NK-92 treated with Interleukin-12 subunit alpha and Interleukin-12 subunit beta, amount 100 ng/mL, for 24 hours (cell line): ENCODE data around the gene FOLR2.
"Not testable (repeated sequence)": the region's sequence is repeated elsewhere in the genome, so short reads cannot be mapped to it uniquely, and the experiment has no call there.

Experiments used
- DNase-seq: peaks from one replicate; lab custom pipeline; 2025; lab: John Stamatoyannopoulos, UW

Gene FOLR2

DNA sequence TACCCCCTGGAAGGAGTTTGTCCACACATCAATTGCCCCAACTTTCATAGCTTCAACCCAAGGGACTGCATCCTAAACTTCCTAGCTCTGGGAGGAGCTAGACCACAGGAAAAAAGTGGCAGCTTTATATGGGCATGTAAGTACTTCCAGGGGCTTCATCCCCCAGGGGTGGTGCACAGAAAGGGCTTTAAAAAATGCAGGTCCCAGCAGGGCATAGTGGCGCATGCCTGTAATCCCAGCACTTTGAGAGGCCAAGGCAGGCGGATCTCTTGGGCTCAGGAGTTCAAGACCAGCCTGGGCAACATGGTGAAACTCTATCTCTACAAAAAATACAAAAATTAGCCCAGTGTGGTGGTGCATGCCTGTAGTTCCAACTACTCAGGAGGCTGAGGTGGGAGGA is 9.8 kb upstream of the FOLR2 start:
- not testable (repeated sequence) for DNase-seq

DNA sequence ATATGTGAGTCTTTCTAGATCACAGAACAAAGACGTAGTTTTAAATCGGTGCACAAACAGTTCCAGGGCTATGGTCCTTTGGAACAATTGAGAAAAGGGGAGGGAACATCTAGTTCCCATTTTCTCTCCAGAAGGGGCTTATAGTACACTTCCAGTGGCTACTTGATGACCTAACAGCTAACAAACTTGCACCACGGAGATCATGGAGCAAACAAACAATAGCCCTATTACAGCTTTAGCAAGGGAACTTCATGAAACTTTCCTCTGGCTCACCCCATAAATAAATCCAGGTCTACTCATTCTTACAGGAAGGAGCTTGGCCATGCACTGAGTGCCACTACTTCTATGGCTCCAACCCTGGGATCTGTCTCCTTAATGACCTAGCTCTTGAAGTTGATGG is 8.3 kb upstream of the FOLR2 start:
- no peak for DNase-seq

DNA sequence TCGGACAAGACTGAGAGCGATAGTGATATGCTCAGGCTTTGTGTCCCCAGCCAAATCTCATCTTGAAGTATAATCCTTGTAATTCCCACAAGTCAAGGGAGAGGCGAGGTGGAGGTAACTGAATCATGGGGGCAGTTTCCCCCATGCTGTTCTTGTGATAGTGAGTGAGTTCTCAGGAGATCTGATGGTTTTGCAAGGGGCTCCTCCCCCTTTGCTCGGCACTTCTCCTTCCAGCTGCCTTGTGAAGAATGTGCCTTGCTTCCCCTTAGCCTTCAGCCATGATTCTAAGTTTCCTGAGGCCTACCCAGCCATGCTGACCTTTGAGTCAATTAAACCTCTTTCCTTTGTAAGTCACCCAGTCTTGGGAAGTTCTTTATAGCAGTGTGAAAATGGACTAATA is 7.5 kb upstream of the FOLR2 start:
- DNase-seq: no peak

DNA sequence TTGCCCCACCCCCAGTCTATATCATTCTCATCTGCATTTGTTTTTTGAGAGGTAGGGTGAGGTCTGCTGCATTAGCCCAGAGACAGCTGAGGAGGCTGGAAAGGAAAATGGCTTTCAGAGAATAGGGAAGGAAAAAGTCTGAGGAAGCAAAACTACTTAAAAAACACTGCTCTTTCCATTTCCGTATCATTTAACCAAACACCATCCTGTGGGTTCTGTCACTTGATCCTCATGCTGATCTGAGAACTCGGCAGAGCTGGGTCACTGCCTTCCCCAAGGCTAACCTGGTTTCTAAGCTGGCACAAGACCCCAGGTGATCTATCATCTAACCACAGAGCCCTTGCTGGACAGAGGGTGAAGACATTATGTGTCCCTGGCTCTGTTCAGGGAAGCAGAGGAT is 1.2 kb downstream of the FOLR2 start:
- DNase-seq: no peak

DNA sequence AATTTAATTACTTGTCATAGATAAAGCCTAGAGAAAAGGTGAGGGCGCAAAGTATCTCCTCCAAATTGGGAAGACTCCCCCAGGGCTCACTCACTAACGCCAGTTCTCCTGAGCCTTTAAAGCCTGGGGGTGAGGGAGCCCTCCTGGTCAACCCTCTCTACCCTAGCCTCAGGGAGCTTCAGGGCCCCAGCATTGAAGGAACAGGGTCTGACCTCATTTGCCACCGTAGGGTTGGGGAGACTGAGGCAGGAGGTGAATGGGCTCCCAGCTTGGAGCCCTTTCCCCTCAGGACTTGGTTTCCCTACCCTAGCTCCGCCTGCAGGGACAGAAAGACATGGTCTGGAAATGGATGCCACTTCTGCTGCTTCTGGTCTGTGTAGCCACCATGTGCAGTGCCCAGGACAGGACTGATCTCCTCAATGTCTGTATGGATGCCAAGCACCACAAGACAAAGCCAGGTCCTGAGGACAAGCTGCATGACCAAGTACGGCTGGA is 1.7 kb downstream of the FOLR2 start:
- DNase-seq: no peak

DNA sequence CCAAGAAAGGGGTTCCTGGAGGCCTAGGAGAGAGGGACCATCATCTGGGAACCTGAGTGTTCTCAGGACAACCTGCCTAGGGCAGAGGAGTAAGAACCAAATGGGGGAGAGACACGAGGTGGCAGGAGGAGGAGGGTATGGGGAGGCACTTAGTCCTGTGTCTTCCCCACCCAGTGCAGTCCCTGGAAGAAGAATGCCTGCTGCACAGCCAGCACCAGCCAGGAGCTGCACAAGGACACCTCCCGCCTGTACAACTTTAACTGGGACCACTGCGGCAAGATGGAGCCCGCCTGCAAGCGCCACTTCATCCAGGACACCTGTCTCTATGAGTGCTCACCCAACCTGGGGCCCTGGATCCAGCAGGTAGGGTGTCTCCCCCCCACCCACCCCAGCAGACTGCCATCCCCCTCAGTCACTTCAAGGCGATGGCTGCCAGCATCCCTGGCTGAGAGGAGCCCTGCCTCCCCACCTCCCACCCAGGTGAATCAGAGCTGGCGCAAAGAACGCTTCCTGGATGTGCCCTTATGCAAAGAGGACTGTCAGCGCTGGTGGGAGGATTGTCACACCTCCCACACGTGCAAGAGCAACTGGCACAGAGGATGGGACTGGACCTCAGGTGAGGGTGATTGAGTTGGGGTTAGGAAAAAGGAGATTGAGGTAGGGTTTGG is 4.2 kb downstream of the FOLR2 start:
- DNase-seq: no peak

DNA sequence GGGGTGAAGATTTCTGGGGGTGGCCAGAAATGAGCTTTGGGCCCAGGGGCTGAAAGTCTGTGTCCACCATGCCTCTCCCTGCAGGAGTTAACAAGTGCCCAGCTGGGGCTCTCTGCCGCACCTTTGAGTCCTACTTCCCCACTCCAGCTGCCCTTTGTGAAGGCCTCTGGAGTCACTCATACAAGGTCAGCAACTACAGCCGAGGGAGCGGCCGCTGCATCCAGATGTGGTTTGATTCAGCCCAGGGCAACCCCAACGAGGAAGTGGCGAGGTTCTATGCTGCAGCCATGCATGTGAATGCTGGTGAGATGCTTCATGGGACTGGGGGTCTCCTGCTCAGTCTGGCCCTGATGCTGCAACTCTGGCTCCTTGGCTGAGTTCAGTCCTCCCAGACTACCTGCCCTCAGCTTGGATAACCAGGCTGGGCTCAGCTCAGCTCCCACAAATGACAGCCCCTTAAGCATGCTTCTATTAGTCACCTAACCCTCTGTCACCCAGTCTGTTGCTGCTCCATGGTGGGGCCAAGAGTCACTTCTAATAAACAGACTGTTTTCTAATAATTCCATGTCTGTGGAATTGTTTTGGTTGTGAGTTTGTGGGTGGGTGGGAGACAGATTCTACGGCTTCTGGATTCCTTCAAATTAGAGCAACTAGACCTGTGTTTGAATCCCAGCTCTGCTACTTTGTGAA is 4.9 kb downstream of the FOLR2 start:
- DNase-seq: no peak

DNA sequence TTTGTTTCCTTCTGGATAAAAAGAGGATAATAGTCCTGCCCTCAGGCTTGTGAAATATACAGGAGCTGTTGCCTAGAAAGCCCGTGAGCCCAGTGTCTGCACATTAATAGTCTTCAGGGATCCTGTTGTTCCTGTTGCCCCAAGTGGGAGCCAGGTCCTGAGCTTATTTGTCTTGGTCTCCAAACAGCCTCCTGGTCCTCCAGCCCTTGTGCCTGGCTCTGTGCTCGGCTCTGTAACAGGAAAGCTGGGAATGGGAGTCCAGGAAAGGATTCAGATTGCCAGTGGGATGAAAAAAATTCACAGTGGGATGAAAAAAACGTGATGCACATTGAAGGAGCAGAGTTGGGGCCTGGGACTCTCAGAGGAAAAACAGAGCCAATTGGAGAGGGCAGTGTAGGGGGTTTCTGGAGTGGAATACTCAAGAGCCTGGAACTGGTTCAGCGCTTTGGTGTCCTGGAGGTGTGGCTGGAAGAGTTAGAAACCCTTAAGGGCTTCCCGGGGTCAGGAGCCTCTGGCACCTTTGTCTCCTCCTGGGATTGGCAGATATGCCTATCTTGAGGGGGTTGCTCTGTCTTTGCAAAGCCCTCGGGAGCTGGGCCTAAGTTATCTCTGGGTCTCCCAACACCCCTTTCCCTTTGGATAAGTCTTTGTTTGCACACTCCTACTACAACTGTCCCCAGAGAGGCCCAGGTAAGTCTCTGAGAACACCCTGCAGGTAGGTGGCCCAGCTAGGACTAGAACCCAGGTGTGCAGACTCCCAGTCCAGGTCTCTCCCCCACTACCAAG is 5.7 kb downstream of the FOLR2 start:
- no peak for DNase-seq

DNA sequence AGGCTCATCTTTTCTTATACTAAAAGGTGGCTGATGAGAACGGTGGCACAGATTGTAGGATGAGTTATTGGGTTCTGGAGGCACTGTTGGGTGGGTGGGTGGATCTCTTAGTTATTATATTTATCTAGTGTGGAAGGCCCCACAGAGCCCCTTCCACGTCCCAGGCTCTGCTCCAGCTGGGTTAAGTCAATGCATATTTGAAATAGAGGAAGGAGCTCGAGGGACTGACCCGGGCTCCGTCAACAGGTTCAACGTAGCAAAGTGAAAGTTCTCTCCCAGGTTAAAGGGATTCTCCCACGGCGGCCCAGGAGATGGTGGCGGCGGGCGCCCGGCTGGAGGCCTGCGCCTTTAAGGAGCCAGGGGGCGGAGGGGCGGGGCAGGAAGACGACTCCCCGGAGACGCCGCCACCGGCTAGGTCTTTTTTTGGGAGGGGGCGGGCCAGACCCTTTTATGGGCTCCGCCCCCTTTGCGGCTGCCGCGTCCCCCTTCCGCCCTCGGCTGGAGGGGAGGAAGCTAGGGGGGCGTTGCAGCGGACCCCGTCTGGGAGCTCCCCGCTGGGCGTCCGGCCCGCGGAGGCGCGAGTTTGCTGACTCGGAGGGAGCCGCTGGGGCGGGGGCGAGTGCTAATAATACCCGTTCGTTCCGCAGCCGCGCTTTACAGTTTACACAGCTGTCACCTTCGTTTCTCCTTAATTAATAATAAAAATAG is 6.5 kb downstream of the FOLR2 start:
- DNase-seq: peak; percentile 93

DNA sequence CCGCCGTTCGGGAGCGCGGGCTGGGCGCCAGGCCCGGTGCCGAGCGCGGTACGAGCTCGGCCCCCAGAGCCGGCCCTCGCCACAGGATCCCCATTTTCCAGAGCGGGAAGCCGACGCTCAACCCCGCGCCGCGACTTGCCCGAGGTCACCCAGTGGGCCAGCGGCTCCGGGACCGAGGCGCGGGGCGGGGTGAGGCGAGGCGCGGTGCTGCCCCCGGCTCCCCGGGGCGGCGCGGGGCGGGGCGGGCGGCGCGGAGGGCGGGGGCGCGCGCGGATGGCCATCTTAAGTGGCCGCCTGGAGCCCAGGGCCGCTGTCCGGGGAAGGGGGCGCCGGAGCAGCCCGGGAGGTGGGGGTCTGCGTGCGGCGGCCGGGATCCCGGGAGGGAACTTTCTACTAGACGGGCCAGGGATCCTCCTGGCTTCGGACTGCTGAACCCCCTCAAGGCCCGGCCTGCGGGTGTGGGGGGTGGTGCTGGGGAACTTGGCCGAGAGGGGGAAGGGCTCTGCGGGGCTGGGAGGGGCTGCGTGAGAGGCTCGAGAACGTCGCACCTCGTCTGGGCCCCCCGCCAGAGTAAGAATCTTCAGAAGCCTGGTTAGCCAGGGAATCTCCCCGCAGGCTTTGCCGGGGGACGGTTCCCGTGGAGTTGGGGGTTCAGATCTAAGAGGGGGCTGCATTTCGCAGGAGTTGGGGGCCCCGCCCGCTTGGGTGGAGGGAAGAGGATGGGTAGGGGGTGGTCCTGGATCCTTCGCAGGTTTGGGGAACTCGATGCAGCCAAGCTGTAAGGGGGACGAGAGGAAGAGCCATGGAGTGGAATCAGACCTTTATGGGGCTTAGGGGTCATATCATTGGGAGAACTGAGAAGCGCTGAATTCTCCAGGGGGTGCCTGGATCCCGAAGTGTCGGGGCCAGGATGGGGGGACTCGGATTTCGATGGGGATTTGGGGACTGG is 7.3 kb downstream of the FOLR2 start:
- peak; percentile 66 for DNase-seq

DNA sequence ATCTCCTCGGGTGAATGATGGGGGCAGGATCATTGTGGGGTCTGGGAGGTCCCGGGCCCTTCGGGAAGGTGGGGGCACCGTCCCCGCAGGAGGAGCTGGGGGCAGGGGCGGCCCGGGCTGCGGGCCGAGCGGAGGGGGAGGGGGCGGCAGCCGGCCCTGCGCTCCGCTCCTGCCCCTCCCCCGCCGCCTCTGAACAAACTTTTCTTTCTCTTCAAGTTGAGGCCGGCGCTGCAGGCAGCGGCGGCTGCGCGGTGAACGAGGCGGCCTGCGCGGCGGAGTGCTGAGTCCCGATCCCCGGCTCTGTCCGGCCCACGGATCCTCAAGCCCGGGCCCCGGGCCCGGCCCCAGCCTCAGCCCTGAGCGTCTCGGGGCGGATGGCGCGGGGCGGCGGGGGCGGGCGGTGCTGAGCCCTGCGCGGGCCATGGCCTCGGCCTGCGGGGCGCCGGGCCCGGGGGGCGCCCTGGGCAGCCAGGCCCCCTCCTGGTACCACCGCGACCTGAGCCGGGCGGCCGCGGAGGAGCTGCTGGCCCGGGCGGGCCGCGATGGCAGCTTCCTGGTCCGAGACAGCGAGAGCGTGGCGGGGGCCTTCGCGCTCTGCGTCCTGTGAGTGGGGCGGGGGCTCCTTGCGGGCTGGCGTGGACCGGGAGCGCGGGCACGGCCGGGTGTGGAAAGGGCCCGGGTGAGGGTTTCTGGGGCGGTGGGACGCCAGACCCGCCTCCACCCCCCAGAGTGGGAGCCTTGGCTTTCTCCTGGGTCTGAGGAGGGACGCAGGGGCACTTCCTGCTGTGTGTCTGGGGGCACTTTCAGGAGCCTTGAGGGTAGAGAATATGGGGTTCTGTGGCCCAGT is 8.2 kb downstream of the FOLR2 start, which contains the start of gene INPPL1:
TSS of gene INPPL1 (plus strand) at position 204 of the 847 bp plus-strand sequence. CDS start at position 422, 218 bp downstream.
- peak; percentile 37 for DNase-seq

DNA sequence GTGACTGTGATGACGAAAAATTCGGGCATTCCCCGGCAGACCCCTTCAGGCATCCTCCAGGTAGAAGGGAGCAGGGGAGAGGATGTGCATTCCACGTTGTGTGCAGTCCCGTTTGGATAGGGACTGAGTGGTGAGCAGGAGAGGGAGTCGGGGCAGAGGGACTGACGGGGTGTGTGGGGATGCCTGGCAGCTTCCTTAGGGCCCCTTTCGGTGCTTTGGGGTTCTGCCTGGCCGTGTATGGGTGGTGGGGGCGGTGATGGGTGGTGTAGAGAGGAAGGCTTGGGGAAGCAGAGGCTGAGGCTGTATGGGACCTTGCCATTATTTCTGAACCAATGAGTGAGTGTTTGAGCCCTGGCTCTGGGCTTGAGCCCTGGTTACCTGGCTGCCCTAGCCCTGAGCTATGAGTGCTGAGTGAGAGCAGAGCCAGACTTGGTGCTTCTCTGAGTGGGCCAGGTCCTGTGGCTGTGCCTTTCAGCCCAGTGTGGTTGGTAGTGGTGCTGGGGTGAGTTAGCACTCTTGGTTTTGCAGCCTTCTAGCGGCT is 8.9 kb downstream of the FOLR2 start:
- peak; percentile 37 for DNase-seq

DNA sequence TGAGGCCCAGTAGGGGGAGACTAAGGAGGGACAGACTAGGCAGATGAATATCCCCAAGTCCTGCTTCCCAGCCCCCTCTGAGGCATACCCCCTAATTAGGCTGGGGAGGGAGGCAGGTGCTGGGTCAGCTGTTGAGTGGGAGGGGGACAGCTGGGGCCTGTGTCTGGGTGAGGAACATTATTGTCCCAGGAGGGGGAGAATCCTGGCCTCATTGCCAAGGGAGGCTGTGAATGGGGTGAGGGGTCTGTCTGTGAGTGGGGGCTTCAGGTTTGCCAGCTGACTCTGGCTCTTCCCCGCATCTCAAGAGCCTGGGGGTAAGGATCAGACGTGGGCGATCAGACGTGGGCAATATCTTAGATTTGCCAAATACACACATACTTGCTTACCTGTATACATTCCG is 10.1 kb downstream of the FOLR2 start:
- DNase-seq: no peak

DNA sequence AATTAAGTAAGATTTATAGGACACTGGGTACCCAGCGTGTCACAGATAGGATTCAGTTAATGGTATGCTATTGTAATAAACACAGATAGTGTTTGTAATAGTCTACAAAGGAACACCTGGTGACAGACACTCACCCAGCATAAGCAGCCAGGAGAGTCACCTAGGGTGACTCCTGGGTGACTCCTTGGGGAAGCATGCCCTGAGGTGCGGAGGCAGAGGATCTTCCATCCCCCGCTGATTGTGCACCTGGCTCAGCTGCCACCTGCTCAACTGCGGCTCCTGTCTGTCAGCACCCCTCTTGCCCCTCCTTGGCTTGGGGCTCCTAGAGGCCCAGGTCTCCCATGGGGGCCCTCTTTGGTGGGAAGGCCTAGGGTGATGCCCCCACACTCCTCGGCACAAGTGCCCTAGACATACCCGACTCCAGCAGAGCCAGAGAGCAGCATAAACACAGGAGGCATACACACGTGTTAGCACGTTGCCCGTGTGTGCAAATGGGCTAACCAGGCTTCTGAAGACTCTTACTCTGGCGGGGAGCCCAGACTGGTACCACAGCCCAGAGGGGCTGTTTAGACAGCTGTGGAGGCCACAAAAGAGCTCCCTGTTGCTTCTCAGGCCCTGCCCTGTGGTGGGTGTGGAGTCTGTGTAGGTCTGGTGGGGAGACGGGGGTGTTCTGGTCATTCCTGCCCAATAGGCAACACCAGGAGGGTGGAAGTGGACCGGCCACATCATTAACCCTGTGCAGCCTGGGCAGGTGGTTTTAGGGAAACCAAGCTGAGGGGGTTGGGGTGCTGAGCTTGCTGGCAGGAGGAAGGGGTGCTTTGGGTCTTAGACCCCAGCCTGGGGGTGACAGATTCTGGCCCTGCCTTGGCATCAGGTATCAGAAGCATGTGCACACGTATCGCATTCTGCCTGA is 11.0 kb downstream of the FOLR2 start:
- DNase-seq: no peak

DNA sequence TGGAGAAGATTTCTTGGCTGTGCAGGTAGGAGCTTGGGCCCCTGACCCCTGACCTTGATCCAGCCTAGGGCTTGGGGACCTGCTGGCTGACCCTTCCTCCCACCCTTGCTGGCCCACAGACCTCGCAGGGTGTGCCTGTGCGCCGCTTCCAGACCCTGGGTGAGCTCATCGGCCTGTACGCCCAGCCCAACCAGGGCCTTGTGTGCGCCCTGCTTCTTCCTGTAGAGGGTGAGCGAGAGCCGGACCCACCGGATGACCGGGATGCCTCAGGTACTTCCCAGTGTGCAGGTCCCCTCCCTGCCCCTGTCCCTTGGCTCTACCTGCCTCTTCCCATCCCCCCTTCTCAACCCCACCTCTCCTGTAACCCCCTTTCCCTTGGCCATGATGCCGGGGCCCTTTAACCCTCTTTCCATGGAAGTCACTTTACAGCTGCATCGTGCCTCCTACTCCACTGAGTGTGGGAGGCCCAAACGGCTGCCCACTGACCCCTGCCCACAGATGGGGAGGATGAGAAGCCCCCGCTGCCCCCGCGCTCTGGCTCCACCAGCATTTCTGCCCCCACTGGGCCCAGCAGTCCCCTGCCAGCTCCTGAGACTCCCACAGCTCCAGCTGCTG is 11.7 kb downstream of the FOLR2 start:
- DNase-seq: no peak

DNA sequence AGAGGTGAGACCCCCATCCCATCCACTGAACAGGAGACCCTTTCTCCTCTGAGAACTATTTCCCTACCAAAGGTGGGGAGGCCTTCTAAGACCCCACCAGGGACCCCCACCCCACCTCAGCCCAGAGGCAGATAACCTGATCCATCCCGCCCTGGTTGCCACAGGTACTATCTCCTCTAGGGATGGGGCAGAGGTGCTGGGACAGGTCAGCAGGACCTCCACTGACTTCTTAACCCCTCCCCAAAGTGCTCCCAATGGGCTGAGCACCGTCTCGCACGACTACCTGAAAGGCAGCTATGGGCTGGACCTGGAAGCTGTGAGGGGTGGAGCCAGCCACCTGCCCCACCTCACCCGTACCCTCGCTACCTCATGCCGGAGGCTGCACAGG is 12.2 kb downstream of the FOLR2 start:
- no peak for DNase-seq

DNA sequence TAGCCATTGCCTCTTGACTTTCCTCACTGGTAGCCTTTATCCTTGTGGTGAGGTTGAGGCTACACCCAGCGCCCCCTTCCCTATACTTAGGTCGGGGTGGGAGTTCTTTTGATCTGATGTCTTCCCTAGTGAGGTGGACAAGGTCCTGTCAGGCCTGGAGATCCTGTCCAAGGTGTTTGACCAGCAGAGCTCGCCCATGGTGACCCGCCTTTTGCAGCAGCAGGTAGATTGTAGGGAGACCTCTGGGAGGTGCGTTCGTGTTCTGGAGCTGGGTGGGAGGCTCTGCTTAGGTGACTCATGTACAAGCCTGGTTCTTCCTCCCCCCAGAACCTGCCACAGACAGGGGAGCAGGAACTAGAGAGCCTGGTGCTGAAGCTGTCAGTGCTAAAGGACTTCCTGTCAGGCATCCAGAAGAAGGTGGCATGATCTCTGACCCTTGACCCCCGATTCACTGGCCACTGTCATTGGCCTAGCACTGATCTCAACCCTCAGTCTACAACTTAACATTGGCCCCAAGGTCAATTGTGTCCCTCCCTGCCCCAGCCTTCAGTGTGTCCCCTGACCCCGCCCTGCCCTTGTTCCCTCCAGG is 12.8 kb downstream of the FOLR2 start:
- DNase-seq: no peak
